ENCODE measurements around the gene PRKAB1.

PRKAB1 gene

GRCh38 chr12:119683816-119684215 is 15.9 kb downstream of the PRKAB1 start:
- H3K4me3 Mint-ChIP-seq: no peak overlapping the region
- H3K27me3 Mint-ChIP-seq (ENCODE audit: low read depth): no peaks in the 10 kb centered on the region
- DNase-seq (ENCODE audit: low spot score): no peak
- H3K9me3 Mint-ChIP-seq: no peaks in the 10 kb centered on the region
- H3K36me3 Mint-ChIP-seq (ENCODE audit: low read depth): peaks cover 56% of the 10 kb centered on the region
- H3K27ac Mint-ChIP-seq: peak overlapping the region; percentile 53
- peaks cover 11% of the 10 kb centered on the region for H3K4me1 Mint-ChIP-seq (ENCODE audit: low read depth)

- Mint-ChIP-seq H3K36me3 (ENCODE audit: low read depth) (peaks cover 51% of the 10 kb centered on the region), H3K27me3 (ENCODE audit: low read depth) (no peaks in the 10 kb centered on the region), H3K9me3 (no peaks in the 10 kb centered on the region), H3K4me1 (ENCODE audit: low read depth) (peaks cover 11% of the 10 kb centered on the region), H3K4me3 (no peak overlapping the region), H3K27ac (no peak overlapping the region)
- no peak for DNase-seq (ENCODE audit: low spot score)
Observed at GRCh38 chr12:119684711-119685369, 16.9 kb downstream of the PRKAB1 start.

GRCh38 chr12:119685375-119685774 is 17.4 kb downstream of the PRKAB1 start:
- H3K36me3 Mint-ChIP-seq (ENCODE audit: low read depth): peaks cover 46% of the 10 kb centered on the region
- H3K4me1 Mint-ChIP-seq (ENCODE audit: low read depth): peaks cover 11% of the 10 kb centered on the region
- no peak overlapping the region for H3K4me3 Mint-ChIP-seq
- no peak for DNase-seq (ENCODE audit: low spot score)
- H3K27ac Mint-ChIP-seq: peak overlapping the region; percentile 12
- H3K9me3 Mint-ChIP-seq: no peaks in the 10 kb centered on the region
- H3K27me3 Mint-ChIP-seq (ENCODE audit: low read depth): no peaks in the 10 kb centered on the region

- H3K9me3 Mint-ChIP-seq: no peaks in the 10 kb centered on the region
- H3K27me3 Mint-ChIP-seq (ENCODE audit: low read depth): no peaks in the 10 kb centered on the region
- H3K4me3 Mint-ChIP-seq: no peak overlapping the region
- H3K4me1 Mint-ChIP-seq (ENCODE audit: low read depth): peaks cover 11% of the 10 kb centered on the region
- DNase-seq (ENCODE audit: low spot score): no peak
- peaks cover 43% of the 10 kb centered on the region for H3K36me3 Mint-ChIP-seq (ENCODE audit: low read depth)
- H3K27ac Mint-ChIP-seq: no peak overlapping the region
Observed at GRCh38 chr12:119686355-119686754, 18.4 kb downstream of the PRKAB1 start.

- no peaks in the 10 kb centered on the region for H3K9me3 Mint-ChIP-seq
- peaks cover 11% of the 10 kb centered on the region for H3K4me1 Mint-ChIP-seq (ENCODE audit: low read depth)
- DNase-seq (ENCODE audit: low spot score): no peak
- H3K27ac Mint-ChIP-seq: no peak overlapping the region
- no peak overlapping the region for H3K4me3 Mint-ChIP-seq
- H3K27me3 Mint-ChIP-seq (ENCODE audit: low read depth): no peaks in the 10 kb centered on the region
- H3K36me3 Mint-ChIP-seq (ENCODE audit: low read depth): peaks cover 42% of the 10 kb centered on the region
Observed at GRCh38 chr12:119686776-119687175, 18.8 kb downstream of the PRKAB1 start.

- Mint-ChIP-seq H3K9me3 (no peaks in the 10 kb centered on the region), H3K27ac (no peak overlapping the region), H3K27me3 (ENCODE audit: low read depth) (no peaks in the 10 kb centered on the region), H3K4me1 (ENCODE audit: low read depth) (peaks cover 7% of the 10 kb centered on the region), H3K36me3 (ENCODE audit: low read depth) (peaks cover 37% of the 10 kb centered on the region), H3K4me3 (no peak overlapping the region)
- no peak for DNase-seq (ENCODE audit: low spot score)
Observed at GRCh38 chr12:119687406-119687805, 19.5 kb downstream of the PRKAB1 start.

GRCh38 chr12:119687879-119688278 is 19.9 kb downstream of the PRKAB1 start:
- no peaks in the 10 kb centered on the region for H3K9me3 Mint-ChIP-seq
- no peak overlapping the region for H3K27ac Mint-ChIP-seq
- no peaks in the 10 kb centered on the region for H3K27me3 Mint-ChIP-seq (ENCODE audit: low read depth)
- DNase-seq (ENCODE audit: low spot score): no peak
- H3K4me3 Mint-ChIP-seq: no peak overlapping the region
- peaks cover 36% of the 10 kb centered on the region for H3K36me3 Mint-ChIP-seq (ENCODE audit: low read depth)
- peaks cover 2% of the 10 kb centered on the region for H3K4me1 Mint-ChIP-seq (ENCODE audit: low read depth)

- no peaks in the 10 kb centered on the region for H3K9me3 Mint-ChIP-seq
- no peaks in the 10 kb centered on the region for H3K4me1 Mint-ChIP-seq (ENCODE audit: low read depth)
- no peak overlapping the region for H3K27ac Mint-ChIP-seq
- no peak overlapping the region for H3K4me3 Mint-ChIP-seq
- no peak for DNase-seq (ENCODE audit: low spot score)
- peaks cover 38% of the 10 kb centered on the region for H3K36me3 Mint-ChIP-seq (ENCODE audit: low read depth)
- H3K27me3 Mint-ChIP-seq (ENCODE audit: low read depth): no peaks in the 10 kb centered on the region
Observed at GRCh38 chr12:119689935-119690500, 22.1 kb downstream of the PRKAB1 start.

GRCh38 chr12:119691202-119691810 is 23.4 kb downstream of the PRKAB1 start:
- DNase-seq (ENCODE audit: low spot score): no peak
- Mint-ChIP-seq H3K4me1 (ENCODE audit: low read depth) (no peaks in the 10 kb centered on the region), H3K27me3 (ENCODE audit: low read depth) (no peaks in the 10 kb centered on the region), H3K4me3 (no peak overlapping the region), H3K9me3 (no peaks in the 10 kb centered on the region), H3K27ac (no peak overlapping the region), H3K36me3 (ENCODE audit: low read depth) (peaks cover 32% of the 10 kb centered on the region)

GRCh38 chr12:119692410-119692809 is 24.5 kb downstream of the PRKAB1 start:
- no peak overlapping the region for H3K4me3 Mint-ChIP-seq
- H3K27me3 Mint-ChIP-seq (ENCODE audit: low read depth): no peaks in the 10 kb centered on the region
- no peaks in the 10 kb centered on the region for H3K9me3 Mint-ChIP-seq

GRCh38 chr12:119692997-119693396 is 25.1 kb downstream of the PRKAB1 start:
- no peak for DNase-seq (ENCODE audit: low spot score)

More at GRCh38 chr12:119692410-119692809, 24.5 kb downstream of the PRKAB1 start:
- no peak for DNase-seq (ENCODE audit: low spot score)
- Mint-ChIP-seq H3K4me1 (ENCODE audit: low read depth) (no peaks in the 10 kb centered on the region), H3K27ac (no peak overlapping the region), H3K36me3 (ENCODE audit: low read depth) (peaks cover 32% of the 10 kb centered on the region)

GRCh38 chr12:119693511-119693910 is 25.6 kb downstream of the PRKAB1 start:
- H3K4me3 Mint-ChIP-seq: no peak overlapping the region
- no peaks in the 10 kb centered on the region for H3K27me3 Mint-ChIP-seq (ENCODE audit: low read depth)
- no peak for DNase-seq (ENCODE audit: low spot score)
- no peak overlapping the region for H3K27ac Mint-ChIP-seq
- H3K36me3 Mint-ChIP-seq (ENCODE audit: low read depth): peaks cover 27% of the 10 kb centered on the region
- no peaks in the 10 kb centered on the region for H3K4me1 Mint-ChIP-seq (ENCODE audit: low read depth)
- H3K9me3 Mint-ChIP-seq: no peaks in the 10 kb centered on the region

More at GRCh38 chr12:119692997-119693396, 25.1 kb downstream of the PRKAB1 start:
- no peaks in the 10 kb centered on the region for H3K27me3 Mint-ChIP-seq (ENCODE audit: low read depth)
- H3K4me1 Mint-ChIP-seq (ENCODE audit: low read depth): no peaks in the 10 kb centered on the region
- H3K27ac Mint-ChIP-seq: no peak overlapping the region
- H3K9me3 Mint-ChIP-seq: no peaks in the 10 kb centered on the region
- no peak overlapping the region for H3K4me3 Mint-ChIP-seq
- peaks cover 27% of the 10 kb centered on the region for H3K36me3 Mint-ChIP-seq (ENCODE audit: low read depth)

GRCh38 chr12:119694111-119694510 is 26.2 kb downstream of the PRKAB1 start:
- no peaks in the 10 kb centered on the region for H3K27me3 Mint-ChIP-seq (ENCODE audit: low read depth)
- no peak overlapping the region for H3K4me3 Mint-ChIP-seq
- peaks cover 24% of the 10 kb centered on the region for H3K36me3 Mint-ChIP-seq (ENCODE audit: low read depth)
- no peak overlapping the region for H3K27ac Mint-ChIP-seq
- no peaks in the 10 kb centered on the region for H3K4me1 Mint-ChIP-seq (ENCODE audit: low read depth)
- no peaks in the 10 kb centered on the region for H3K9me3 Mint-ChIP-seq
- DNase-seq (ENCODE audit: low spot score): no peak

GRCh38 chr12:119695034-119695433 is 27.1 kb downstream of the PRKAB1 start:
- no peaks in the 10 kb centered on the region for H3K27me3 Mint-ChIP-seq (ENCODE audit: low read depth)
- H3K4me3 Mint-ChIP-seq: no peak overlapping the region
- H3K27ac Mint-ChIP-seq: no peak overlapping the region
- no peaks in the 10 kb centered on the region for H3K9me3 Mint-ChIP-seq
- no peaks in the 10 kb centered on the region for H3K4me1 Mint-ChIP-seq (ENCODE audit: low read depth)
- DNase-seq (ENCODE audit: low spot score): no peak
- H3K36me3 Mint-ChIP-seq (ENCODE audit: low read depth): peaks cover 25% of the 10 kb centered on the region

Data from T-helper 2 cell treated with Interferon-gamma antibody and Interleukin-4, amounts not matched to agents 5 μg/mL and 100 μg/mL, for 36 hours (primary cell).